Kidney (tissue), 14 donors: ENCODE measurements around the gene PACSIN1. TPM values are rescaled to one million over a fixed set of nuclear protein-coding genes. Genes with fewer than 3 reads are reported as not detected.

Experiments used
- DNase-seq, 5 donors: peaks; one replicate each; pipeline ENCODE4 v3.0.0-alpha.2; 2013 to 2020
- FAIRE-seq: peaks from 2 replicates; lab custom pipeline; 2012; peaks lifted over from hg19 to GRCh38; lab: Jason Lieb, UNC
- H3K27ac ChIP-seq, 2 donors: one replicate each; pipeline ENCODE4 v1.7.0; 2013; ENCODE audit warnings: low read depth in 2 of 2, low read length in 2 of 2, inconsistent platforms in 1 of 2
- H3K27me3 ChIP-seq: one replicate; pipeline ENCODE4 v1.7.1; 2013; ENCODE audit warnings: low read length, inconsistent platforms; ENCODE audit not compliant: control insufficient read depth, insufficient read depth
- H3K36me3 ChIP-seq, 3 donors: one replicate each; pipeline versions ENCODE4 v1.7.0 to v1.7.1; 2013; ENCODE audit warnings: low read length in 3 of 3, control low read depth in 1 of 3, inconsistent platforms in 1 of 3; ENCODE audit not compliant: insufficient read depth in 3 of 3, control insufficient read depth in 2 of 3
- H3K4me1 ChIP-seq, 3 donors: one replicate each; pipeline versions ENCODE4 v1.7.0 to v1.7.1; 2013; ENCODE audit warnings: low read length in 3 of 3, inconsistent platforms in 1 of 3, low read depth in 1 of 3; ENCODE audit not compliant: control insufficient read depth in 2 of 3, insufficient read depth in 2 of 3
- H3K4me3 ChIP-seq, 3 donors: one replicate each; pipeline versions ENCODE4 v1.7.0 to v1.8.1; 2013; ENCODE audit warnings: low read length in 3 of 3, control low read depth in 1 of 3, inconsistent platforms in 1 of 3
- H3K9ac ChIP-seq, 3 donors: one replicate each; pipeline versions ENCODE4 v1.7.0 to v1.7.1; 2013; ENCODE audit warnings: low read length in 3 of 3, control low read depth in 1 of 3, inconsistent platforms in 1 of 3
- H3K9me3 ChIP-seq, 3 donors: one replicate each; pipeline versions ENCODE4 v1.7.0 to v1.7.1; 2013; ENCODE audit warnings: low read length in 3 of 3, control low read depth in 1 of 3, inconsistent platforms in 1 of 3; ENCODE audit not compliant: control insufficient read depth in 2 of 3, insufficient read depth in 1 of 3
- CTCF ChIP-seq: IDR thresholded peaks from 3 replicates; pipeline ENCODE4 v1.5.1; 2012; ENCODE audit warnings: mild to moderate bottlenecking, moderate library complexity, borderline replicate concordance; ENCODE audit not compliant: insufficient read depth; ENCODE audit errors: extremely low read depth
- intact Hi-C: fragments of 100-400 bp; cut with DNase I; formaldehyde crosslinking; loops from one replicate; pipeline ENCODE4 v1.11.1; 2022
- polyA plus RNA-seq: library from polyadenylated mRNA; stranded (reverse); fragments of 350-450 nt; fragmentation: Illumina TruSeq; extraction: RNeasy Lipid Tissue Mini Kit (QIAGEN cat#74804); gene quantifications from one replicate; pipeline ENCODE4 v1.2.3, GENCODE V29; 2014; ENCODE audit warnings: low read depth, low replicate concordance; ENCODE audit not compliant: insufficient read depth
- total RNA-seq: library from RNA; stranded (reverse); fragmentation: NEBNext Ultra II Directional; extraction: Animal tissue kit (Norgen Biotek cat#: 25700); gene quantifications from one replicate; pipeline ENCODE4 v1.2.1, GENCODE V29; 2021
- donor health status: control.
- donor health status: control.
- donor health status: control.
- donor health status: control.
- donor health status: control.
- donor health status: DM: yes; HTN: yes; CAD: no.
- donor health status: Normal renal cell carcinoma (clear cell type).

PACSIN1 gene
- total and polyA plus RNA-seq, 2 donors from 2014 or later = 1.7 to 4.1 TPM

GRCh38 chr6:34466242-34467185, 638 bp downstream of the PACSIN1 start:
- H3K4me3 ChIP-seq = no peak overlapping the region
- intact Hi-C loops = no loop called here
- H3K27ac ChIP-seq = no peak overlapping the region
- no peaks in the 10 kb centered on the region for H3K27me3 ChIP-seq
- H3K9ac ChIP-seq = no peak overlapping the region
- no peaks in the 10 kb centered on the region for H3K9me3 ChIP-seq
- DNase-seq (no peak), FAIRE-seq (no peak)
- no peak for TF ChIP-seq CTCF
- no peaks in the 10 kb centered on the region for H3K36me3 ChIP-seq
- peaks cover 0 to 4% (median 0%) of the 10 kb centered on the region in 3 donors for H3K4me1 ChIP-seq

GRCh38 chr6:34468378-34468892, 2.6 kb downstream of the PACSIN1 start:
- Histone ChIP-seq H3K36me3 (no peaks in the 10 kb centered on the region), H3K27ac (no peak overlapping the region), H3K4me1 (peaks cover 0 to 2% (median 0%) of the 10 kb centered on the region in 3 donors), H3K9me3 (no peaks in the 10 kb centered on the region), H3K27me3 (no peaks in the 10 kb centered on the region), H3K4me3 (no peak overlapping the region), H3K9ac (no peak overlapping the region)
- no peak for TF ChIP-seq CTCF
- FAIRE-seq (no peak), DNase-seq (no peak)
- intact Hi-C loops = no loop called here

- intact Hi-C loops = no loop called here
These were observed 3.6 kb downstream of the PACSIN1 start for GRCh38 chr6:34469499-34469898.

More at GRCh38 chr6:34469499-34469898, 3.6 kb downstream of the PACSIN1 start:
- FAIRE-seq (no peak), DNase-seq (no peak)
- Histone ChIP-seq H3K27me3 (no peaks in the 10 kb centered on the region), H3K4me3 (no peak overlapping the region), H3K36me3 (no peaks in the 10 kb centered on the region), H3K9ac (no peak overlapping the region), H3K4me1 (peaks cover 0 to 2% (median 0%) of the 10 kb centered on the region in 3 donors), H3K27ac (no peak overlapping the region), H3K9me3 (no peaks in the 10 kb centered on the region)
- no peak for TF ChIP-seq CTCF
